ENCODE data around the gene USP31. TPM values are rescaled to one million over a fixed set of nuclear protein-coding genes. Genes with fewer than 3 reads are reported as not detected.

The USP31 gene
- total RNA-seq, 1 donor from 2014 or later = 32.2 TPM

- Histone ChIP-seq H3K9me3 (no peaks in the 10 kb centered on the region), H3K27ac (peak within 1 kb of the TSS; percentile 45), H3K36me3 (no peaks in the 10 kb centered on the region), H3K4me1 (peaks cover 24% of the 10 kb centered on the region), H3K27me3 (peaks cover 8% of the 10 kb centered on the region), H3K4me3 (peak within 1 kb of the TSS; percentile 51 to 58)
- TF ChIP-seq POLR2A (IDR thresholded peaks at IDR 0.05) = no peak
- peak in 1 of 3 experiments; percentile 49 for TF ChIP-seq CTCF (IDR thresholded peaks at IDR 0.05)
- peak in 1 of 2 donors; percentile 47 for TF ChIP-seq POLR2AphosphoS5 (IDR thresholded peaks at IDR 0.05; ENCODE audit: insufficient read depth in 1 of 2, low read depth in 1 of 2)
- no peak for DNase-seq (ENCODE audit: extremely low spot score in 2 of 2)
- intact Hi-C loops (cut with DNase I) = loop anchor here (5.0 kb wide), 1 partner anchor 254 kb away; no protein-coding TSS in a partner anchor
These were observed 33.7 kb upstream of the USP31 start, which contains the start of gene SCNN1G for GRCh38 chr16:23182679-23183542. Gene SCNN1G (plus strand): TSS chr16:23182745. CDS start chr16:23186272, 3,527 bp downstream.

GRCh38 chr16:23182206-23182678 is 33.0 kb upstream of the USP31 start:
- H3K27me3 ChIP-seq = peaks cover 8% of the 10 kb centered on the region

GRCh38 chr16:23181506-23181905 is 32.3 kb upstream of the USP31 start:
- Histone ChIP-seq H3K27ac (no peak overlapping the region), H3K4me3 (no peak overlapping the region), H3K4me1 (peaks cover 24% of the 10 kb centered on the region), H3K9me3 (no peaks in the 10 kb centered on the region), H3K36me3 (no peaks in the 10 kb centered on the region), H3K27me3 (peaks cover 8% of the 10 kb centered on the region)
- no peak for DNase-seq (ENCODE audit: extremely low spot score in 2 of 2)
- intact Hi-C loops (cut with DNase I) = loop anchor here (5.0 kb wide), 1 partner anchor 256 kb away; no protein-coding TSS in a partner anchor
- TF ChIP-seq POLR2AphosphoS5 (IDR thresholded peaks at IDR 0.05; ENCODE audit: insufficient read depth in 1 of 2, low read depth in 1 of 2) = no peak
- no peak for TF ChIP-seq POLR2A (IDR thresholded peaks at IDR 0.05)
- TF ChIP-seq CTCF (IDR thresholded peaks at IDR 0.05) = no peak

More at GRCh38 chr16:23182206-23182678, 33.0 kb upstream of the USP31 start:
- peaks cover 24% of the 10 kb centered on the region for H3K4me1 ChIP-seq
- no peak for DNase-seq (ENCODE audit: extremely low spot score in 2 of 2)
- no peaks in the 10 kb centered on the region for H3K9me3 ChIP-seq
- H3K4me3 ChIP-seq = peak overlapping the region; percentile 51 to 58
- H3K27ac ChIP-seq = no peak overlapping the region
- TF ChIP-seq POLR2AphosphoS5 (IDR thresholded peaks at IDR 0.05; ENCODE audit: insufficient read depth in 1 of 2, low read depth in 1 of 2) (no peak), POLR2A (IDR thresholded peaks at IDR 0.05) (no peak), CTCF (IDR thresholded peaks at IDR 0.05) (peak; percentile 49 to 98 (median 79))
- no peaks in the 10 kb centered on the region for H3K36me3 ChIP-seq
- intact Hi-C loops (cut with DNase I) = loop anchor here (5.0 kb wide), 1 partner anchor 255 kb away; no protein-coding TSS in a partner anchor

GRCh38 chr16:23175651-23176050 is 26.4 kb upstream of the USP31 start:
- TF ChIP-seq POLR2AphosphoS5 (IDR thresholded peaks at IDR 0.05; ENCODE audit: insufficient read depth in 1 of 2, low read depth in 1 of 2) = no peak
- TF ChIP-seq CTCF (IDR thresholded peaks at IDR 0.05) = no peak
- no peak for TF ChIP-seq POLR2A (IDR thresholded peaks at IDR 0.05)
- no peak overlapping the region for H3K4me3 ChIP-seq
- intact Hi-C loops (cut with DNase I) = no loop called here

More at GRCh38 chr16:23175651-23176050, 26.4 kb upstream of the USP31 start:
- no peaks in the 10 kb centered on the region for H3K27me3 ChIP-seq
- no peaks in the 10 kb centered on the region for H3K36me3 ChIP-seq
- no peaks in the 10 kb centered on the region for H3K4me1 ChIP-seq
- no peak overlapping the region for H3K27ac ChIP-seq
- no peak for DNase-seq (ENCODE audit: extremely low spot score in 2 of 2)
- H3K9me3 ChIP-seq = no peaks in the 10 kb centered on the region

Measured in vagina (tissue), 2 donors.